Measurements from ENCODE around the gene MAGI1. TPM values are rescaled to one million over a fixed set of nuclear protein-coding genes. Genes with fewer than 3 reads are reported as not detected.

The MAGI1 gene
- total and polyA plus RNA-seq, 4 donors: 5.0 to 69.2 (median 28.5) TPM

DNA sequence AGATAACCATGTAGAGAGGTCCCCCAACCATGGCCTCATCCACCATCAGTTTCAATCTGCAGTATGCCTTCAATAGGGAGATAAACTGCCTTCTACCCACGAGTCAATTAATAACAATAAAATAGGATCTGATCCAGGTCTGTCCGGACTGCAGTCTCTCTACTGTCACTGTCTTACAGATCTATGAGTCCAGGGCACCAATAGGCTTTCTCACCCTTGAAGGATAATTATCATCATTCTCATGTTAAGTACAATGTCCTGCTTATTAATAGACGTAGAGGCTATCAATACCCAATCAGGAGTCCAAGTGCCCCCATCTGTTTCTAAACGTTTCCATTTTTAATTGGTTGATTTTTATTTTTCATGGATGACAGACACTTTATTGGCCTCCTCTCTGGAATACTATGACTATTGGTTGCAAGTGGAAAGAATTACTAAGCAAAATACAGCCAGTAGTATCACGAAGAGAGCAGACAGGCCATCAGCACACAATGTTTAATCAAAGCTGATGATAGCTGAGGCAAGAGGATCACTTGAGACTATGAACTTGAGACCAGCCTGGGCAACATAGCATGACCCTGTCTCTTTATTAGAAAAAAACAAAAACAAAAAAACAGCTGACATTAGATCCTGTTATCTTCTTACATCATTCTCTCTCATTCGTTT lies 480.7 kb downstream of the MAGI1 start:
- no peak overlapping the region for H3K27ac ChIP-seq (ENCODE audit: low read depth in 1 of 2, low read length in 2 of 2)
- no peaks in the 10 kb centered on the region for H3K36me3 ChIP-seq (ENCODE audit: control insufficient read depth in 1 of 2, insufficient read depth in 2 of 2, low read length in 1 of 2)
- intact Hi-C loops (cut with DNase I): no loop called here
- H3K4me1 ChIP-seq (ENCODE audit: control insufficient read depth in 1 of 2, insufficient read depth in 2 of 2, low read length in 2 of 2): no peaks in the 10 kb centered on the region
- no peak overlapping the region for H3K4me3 ChIP-seq (ENCODE audit: low read length in 2 of 2)
- WGBS, 2 donors: 70 to 74% methylated on average over 6 of the region's 6 CpGs
- DNase-seq (no peak), ATAC-seq (ENCODE audit: low FRiP score) (no peak)
- H3K9me3 ChIP-seq (ENCODE audit: control insufficient read depth, low read length): no peaks in the 10 kb centered on the region
- no peaks in the 10 kb centered on the region for H3K27me3 ChIP-seq (ENCODE audit: control insufficient read depth in 1 of 2, insufficient read depth in 2 of 2, low read length in 1 of 2)

DNA sequence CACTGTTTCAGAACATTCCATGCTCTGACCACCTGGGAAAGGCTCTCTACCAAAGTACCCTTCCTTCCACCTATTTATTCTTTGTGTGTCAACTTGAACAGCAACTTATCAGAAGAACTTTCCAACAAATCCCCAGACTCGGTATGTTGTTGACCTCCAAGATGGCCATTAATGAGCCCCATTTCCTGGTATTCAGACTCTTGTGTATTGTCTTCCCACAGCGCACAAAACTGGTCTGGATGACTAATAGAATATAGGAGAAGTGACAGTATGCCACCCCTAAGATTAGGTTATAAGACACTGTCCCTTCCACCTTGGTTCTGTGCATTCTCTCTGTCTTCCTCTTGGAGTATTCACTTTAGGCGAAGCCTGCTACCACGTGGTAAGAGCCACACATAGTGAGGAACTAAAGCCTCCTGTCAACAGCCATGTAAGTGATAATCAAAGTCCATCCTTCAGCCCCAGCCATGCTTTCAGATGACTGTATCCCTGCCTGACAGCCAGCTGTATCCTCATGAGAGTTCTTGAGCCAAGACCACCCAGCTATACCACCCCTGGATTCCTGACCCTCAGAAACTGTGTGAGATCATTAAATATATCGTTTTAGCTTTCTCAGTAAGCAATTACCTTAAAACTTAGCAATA lies 481.7 kb downstream of the MAGI1 start:
- DNase-seq (no peak), ATAC-seq (ENCODE audit: low FRiP score) (no peak)
- Histone ChIP-seq H3K9me3 (ENCODE audit: control insufficient read depth, low read length) (no peaks in the 10 kb centered on the region), H3K4me3 (ENCODE audit: low read length in 2 of 2) (no peak overlapping the region), H3K4me1 (ENCODE audit: control insufficient read depth in 1 of 2, insufficient read depth in 2 of 2, low read length in 2 of 2) (no peaks in the 10 kb centered on the region), H3K36me3 (ENCODE audit: control insufficient read depth in 1 of 2, insufficient read depth in 2 of 2, low read length in 1 of 2) (no peaks in the 10 kb centered on the region), H3K27me3 (ENCODE audit: control insufficient read depth in 1 of 2, insufficient read depth in 2 of 2, low read length in 1 of 2) (no peaks in the 10 kb centered on the region), H3K27ac (ENCODE audit: low read depth in 1 of 2, low read length in 2 of 2) (no peak overlapping the region)
- WGBS, 2 donors: 92% methylated on average over 5 of the region's 5 CpGs
- intact Hi-C loops (cut with DNase I): no loop called here

DNA sequence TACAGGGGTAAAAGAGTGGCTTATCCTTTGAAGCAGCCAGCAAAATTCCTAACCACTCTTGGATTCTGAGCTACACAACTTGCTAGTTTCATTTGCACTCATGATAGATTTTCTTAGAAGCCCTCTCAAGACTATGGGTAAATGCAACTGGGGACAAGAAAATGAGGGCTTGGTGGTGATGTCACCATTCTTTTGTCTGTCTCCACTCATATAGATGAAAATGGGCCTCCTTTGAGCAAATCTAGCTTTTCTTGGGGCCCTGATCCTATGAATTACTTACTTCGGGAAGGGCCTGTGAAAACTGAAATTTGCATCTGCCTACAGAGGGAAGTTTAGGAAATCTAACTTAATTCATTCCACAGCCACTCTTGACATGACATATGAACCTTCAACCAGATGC lies 486.3 kb downstream of the MAGI1 start:
- intact Hi-C loops (cut with DNase I): no loop called here
- Histone ChIP-seq H3K9me3 (ENCODE audit: control insufficient read depth, low read length) (no peaks in the 10 kb centered on the region), H3K36me3 (ENCODE audit: control insufficient read depth in 1 of 2, insufficient read depth in 2 of 2, low read length in 1 of 2) (no peaks in the 10 kb centered on the region), H3K4me3 (ENCODE audit: low read length in 2 of 2) (no peak overlapping the region), H3K27me3 (ENCODE audit: control insufficient read depth in 1 of 2, insufficient read depth in 2 of 2, low read length in 1 of 2) (no peaks in the 10 kb centered on the region), H3K27ac (ENCODE audit: low read depth in 1 of 2, low read length in 2 of 2) (no peak overlapping the region), H3K4me1 (ENCODE audit: control insufficient read depth in 1 of 2, insufficient read depth in 2 of 2, low read length in 2 of 2) (peaks cover 0 to 2% of the 10 kb centered on the region in 2 donors)
- ATAC-seq (ENCODE audit: low FRiP score) (no peak), DNase-seq (no peak)
- 95 to 100% methylated on average over 1 of the region's 1 CpG for WGBS, 2 donors

DNA sequence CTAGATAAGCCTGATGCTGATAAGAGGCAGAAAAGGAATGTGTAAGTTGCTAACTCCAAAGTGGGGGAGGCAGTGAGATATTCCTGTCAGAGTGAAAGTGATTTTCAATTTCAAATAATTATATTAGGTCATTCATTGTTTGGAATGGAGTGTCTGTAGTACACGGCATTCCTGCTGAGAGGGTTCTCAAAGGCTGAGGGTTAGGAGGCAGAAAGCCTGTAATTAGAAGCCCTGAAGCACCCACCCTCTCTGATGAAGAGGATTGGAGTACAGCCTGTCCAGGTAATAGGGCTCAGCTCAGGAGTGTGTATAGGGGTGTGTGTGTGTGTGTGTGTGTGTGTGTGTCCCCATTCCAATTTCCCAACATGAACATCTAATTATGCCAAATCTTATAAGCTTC lies 486.8 kb downstream of the MAGI1 start:
- no peaks in the 10 kb centered on the region for H3K36me3 ChIP-seq (ENCODE audit: control insufficient read depth in 1 of 2, insufficient read depth in 2 of 2, low read length in 1 of 2)
- 55 to 62% methylated on average over 1 of the region's 1 CpG for WGBS, 2 donors
- H3K27me3 ChIP-seq (ENCODE audit: control insufficient read depth in 1 of 2, insufficient read depth in 2 of 2, low read length in 1 of 2): no peaks in the 10 kb centered on the region
- H3K4me3 ChIP-seq (ENCODE audit: low read length in 2 of 2): no peak overlapping the region
- ATAC-seq (ENCODE audit: low FRiP score): no peak
- H3K9me3 ChIP-seq (ENCODE audit: control insufficient read depth, low read length): no peaks in the 10 kb centered on the region
- H3K4me1 ChIP-seq (ENCODE audit: control insufficient read depth in 1 of 2, insufficient read depth in 2 of 2, low read length in 2 of 2): peaks cover 0 to 2% of the 10 kb centered on the region in 2 donors
- H3K27ac ChIP-seq (ENCODE audit: low read depth in 1 of 2, low read length in 2 of 2): no peak overlapping the region
- intact Hi-C loops (cut with DNase I): no loop called here
- no peak for DNase-seq

DNA sequence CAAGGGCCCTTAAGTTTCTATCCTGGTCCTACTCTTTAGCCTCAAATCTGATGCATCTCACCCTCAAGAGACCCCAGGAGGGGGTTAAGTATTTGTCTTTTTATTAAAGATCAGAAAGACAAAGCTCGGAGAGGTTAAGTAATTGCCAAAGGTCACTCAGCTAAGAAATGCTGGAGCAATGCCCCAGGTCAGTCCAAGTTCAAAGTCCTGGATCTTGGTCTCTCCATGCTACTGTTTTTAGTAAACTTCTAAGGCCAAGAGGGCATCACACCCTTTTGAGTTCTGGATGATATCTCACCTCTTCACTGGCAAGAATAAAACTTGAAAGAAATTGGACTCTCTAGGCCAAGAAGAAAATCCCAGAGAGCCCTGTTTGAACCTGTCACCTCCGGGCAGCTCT lies 488.6 kb downstream of the MAGI1 start:
- Histone ChIP-seq H3K9me3 (ENCODE audit: control insufficient read depth, low read length) (no peaks in the 10 kb centered on the region), H3K27me3 (ENCODE audit: control insufficient read depth in 1 of 2, insufficient read depth in 2 of 2, low read length in 1 of 2) (no peaks in the 10 kb centered on the region), H3K27ac (ENCODE audit: low read depth in 1 of 2, low read length in 2 of 2) (no peak overlapping the region), H3K4me1 (ENCODE audit: control insufficient read depth in 1 of 2, insufficient read depth in 2 of 2, low read length in 2 of 2) (peaks cover 0 to 2% of the 10 kb centered on the region in 2 donors), H3K36me3 (ENCODE audit: control insufficient read depth in 1 of 2, insufficient read depth in 2 of 2, low read length in 1 of 2) (no peaks in the 10 kb centered on the region), H3K4me3 (ENCODE audit: low read length in 2 of 2) (no peak overlapping the region)
- DNase-seq (no peak), ATAC-seq (ENCODE audit: low FRiP score) (no peak)
- intact Hi-C loops (cut with DNase I): no loop called here
- 92 to 94% methylated on average over 2 of the region's 2 CpGs for WGBS, 2 donors

GRCh38 chr3:65549626-65549959 lies 489.1 kb downstream of the MAGI1 start:
- WGBS, 2 donors: 30 to 36% methylated on average over 9 of the region's 9 CpGs
- Histone ChIP-seq H3K9me3 (ENCODE audit: control insufficient read depth, low read length) (no peaks in the 10 kb centered on the region), H3K36me3 (ENCODE audit: control insufficient read depth in 1 of 2, insufficient read depth in 2 of 2, low read length in 1 of 2) (no peaks in the 10 kb centered on the region), H3K27me3 (ENCODE audit: control insufficient read depth in 1 of 2, insufficient read depth in 2 of 2, low read length in 1 of 2) (no peaks in the 10 kb centered on the region), H3K4me3 (ENCODE audit: low read length in 2 of 2) (peak overlapping the region in 1 of 2 donors; percentile 48), H3K4me1 (ENCODE audit: control insufficient read depth in 1 of 2, insufficient read depth in 2 of 2, low read length in 2 of 2) (peaks cover 0 to 2% of the 10 kb centered on the region in 2 donors), H3K27ac (ENCODE audit: low read depth in 1 of 2, low read length in 2 of 2) (no peak overlapping the region)
- ATAC-seq (ENCODE audit: low FRiP score) (peak; percentile 40), DNase-seq (no peak)
- intact Hi-C loops (cut with DNase I): loop anchor here in 1 of 2 donors (10.0 kb wide), 1 partner anchor 65 kb away; no protein-coding TSS in a partner anchor

DNA sequence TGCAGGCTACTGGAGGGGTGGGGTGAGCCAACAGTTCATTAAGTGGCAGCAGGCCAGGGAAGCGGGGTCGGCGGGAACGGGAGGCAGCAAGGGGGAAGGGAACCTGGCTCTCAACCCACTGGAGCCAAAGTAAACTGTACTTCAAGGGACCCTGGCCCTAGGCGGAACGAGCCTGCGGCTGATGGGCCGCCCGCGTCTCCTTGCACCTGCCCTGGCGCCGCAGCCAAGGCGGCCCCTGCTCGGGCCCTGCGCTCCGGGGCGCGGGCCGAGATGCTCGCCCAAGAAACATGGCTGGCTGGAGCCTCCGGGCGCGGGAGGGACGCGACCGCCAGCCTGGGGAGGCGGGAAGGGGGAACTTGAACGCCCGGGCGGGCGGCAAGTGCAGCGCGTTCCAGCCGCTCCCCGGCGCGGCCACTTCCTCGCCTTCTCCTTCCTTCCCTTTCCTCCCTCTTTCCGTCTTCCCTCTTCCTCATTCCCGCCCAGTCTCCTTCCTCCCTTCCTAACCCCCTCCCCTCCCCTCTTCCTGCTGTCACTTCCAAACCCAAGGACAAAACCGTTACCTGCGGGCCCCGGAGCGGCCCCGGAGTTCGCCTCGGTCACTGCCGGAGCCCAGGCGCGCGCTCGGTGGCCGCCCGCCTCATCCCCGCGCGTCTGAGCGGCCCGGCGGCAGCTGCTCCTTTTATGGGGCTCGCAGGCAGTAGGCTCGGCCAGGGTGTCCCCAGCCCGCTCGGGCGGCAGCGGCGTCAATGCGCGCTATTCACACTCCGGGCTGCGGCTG lies 489.7 kb downstream of the MAGI1 start:
- no peak overlapping the region for H3K27ac ChIP-seq (ENCODE audit: low read depth in 1 of 2, low read length in 2 of 2)
- ATAC-seq (ENCODE audit: low FRiP score) (peak; percentile 78), DNase-seq (peak; percentile 45 to 85)
- peak overlapping the region; percentile 46 to 48 for H3K4me3 ChIP-seq (ENCODE audit: low read length in 2 of 2)
- H3K27me3 ChIP-seq (ENCODE audit: control insufficient read depth in 1 of 2, insufficient read depth in 2 of 2, low read length in 1 of 2): no peaks in the 10 kb centered on the region
- no peaks in the 10 kb centered on the region for H3K36me3 ChIP-seq (ENCODE audit: control insufficient read depth in 1 of 2, insufficient read depth in 2 of 2, low read length in 1 of 2)
- H3K9me3 ChIP-seq (ENCODE audit: control insufficient read depth, low read length): no peaks in the 10 kb centered on the region
- 1% methylated on average over 65 to 71 of the region's 71 CpGs for WGBS, 2 donors
- intact Hi-C loops (cut with DNase I): loop anchor here in 1 of 2 donors (10.0 kb wide), 1 partner anchor 64 kb away; no protein-coding TSS in a partner anchor
- peaks cover 0 to 2% of the 10 kb centered on the region in 2 donors for H3K4me1 ChIP-seq (ENCODE audit: control insufficient read depth in 1 of 2, insufficient read depth in 2 of 2, low read length in 2 of 2)

DNA sequence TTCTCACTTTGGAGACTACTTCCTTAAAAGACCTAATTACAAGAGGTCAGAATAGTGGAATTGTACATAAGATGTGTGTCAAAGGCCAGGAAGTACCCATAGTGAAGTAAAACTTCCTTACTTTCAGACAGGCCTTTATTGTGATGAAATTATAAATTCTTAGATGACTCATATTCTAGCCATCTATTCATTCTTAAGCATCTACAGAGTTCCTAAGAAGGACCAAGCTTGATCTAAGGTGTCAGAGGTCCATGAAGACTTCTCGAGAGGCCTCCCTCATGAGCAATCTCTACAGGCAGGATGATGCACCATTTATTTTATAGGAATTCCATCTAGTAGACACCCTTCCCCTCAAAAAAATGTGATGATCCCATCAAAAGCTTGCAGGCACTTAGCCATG lies 493.3 kb downstream of the MAGI1 start:
- no peaks in the 10 kb centered on the region for H3K36me3 ChIP-seq (ENCODE audit: control insufficient read depth in 1 of 2, insufficient read depth in 2 of 2, low read length in 1 of 2)
- no peaks in the 10 kb centered on the region for H3K27me3 ChIP-seq (ENCODE audit: control insufficient read depth in 1 of 2, insufficient read depth in 2 of 2, low read length in 1 of 2)
- no peaks in the 10 kb centered on the region for H3K9me3 ChIP-seq (ENCODE audit: control insufficient read depth, low read length)
- 96 to 97% methylated on average over 1 of the region's 1 CpG for WGBS, 2 donors
- H3K4me1 ChIP-seq (ENCODE audit: control insufficient read depth in 1 of 2, insufficient read depth in 2 of 2, low read length in 2 of 2): peaks cover 0 to 2% of the 10 kb centered on the region in 2 donors
- ATAC-seq (ENCODE audit: low FRiP score) (no peak), DNase-seq (no peak)
- H3K4me3 ChIP-seq (ENCODE audit: low read length in 2 of 2): no peak overlapping the region
- intact Hi-C loops (cut with DNase I): loop anchor here in 1 of 2 donors (10.0 kb wide), 1 partner anchor 61 kb away; no protein-coding TSS in a partner anchor
- no peak overlapping the region for H3K27ac ChIP-seq (ENCODE audit: low read depth in 1 of 2, low read length in 2 of 2)
